DND-41 (cell line): ENCODE measurements around the gene SLC35C1.
A peak's percentile ranks its signal among the peaks of the same experiment; 100 is the strongest.

Experiments
- ATAC-seq: fragments of 200-7000 bp; cut with Tn5 transposase; 3 replicates; pipeline ENCODE4 v1.9.1; 2021; ENCODE audit warnings: low read depth; ENCODE audit not compliant: insufficient read depth
- DNase-seq: peaks from one replicate; pipeline ENCODE4 v3.0.0-alpha.2; 2020
- H2AFZ ChIP-seq: 2 replicates; pipeline ENCODE4 v1.6.0; 2012; ENCODE audit warnings: low read depth, low read length
- H3K27ac ChIP-seq: 2 replicates; pipeline ENCODE4 v1.5.1; 2012; ENCODE audit warnings: low read length, inconsistent platforms
- H3K27me3 ChIP-seq: fragments of 200-600 bp; sonication (generic); 2 replicates; pipeline ENCODE4 v1.6.0; 2012; ENCODE audit warnings: low read length, mild to moderate bottlenecking, inconsistent platforms; ENCODE audit not compliant: insufficient read depth, poor library complexity
- H3K36me3 ChIP-seq: 2 replicates; pipeline ENCODE4 v1.5.1; 2012; ENCODE audit warnings: low read length, inconsistent platforms; ENCODE audit not compliant: insufficient read depth
- H3K4me1 ChIP-seq: 2 replicates; pipeline ENCODE4 v1.5.1; 2012; ENCODE audit warnings: mild to moderate bottlenecking, low read length; ENCODE audit not compliant: insufficient read depth
- H3K4me2 ChIP-seq: 2 replicates; pipeline ENCODE4 v1.6.0; 2012; ENCODE audit warnings: mild to moderate bottlenecking, moderate library complexity, low read length, inconsistent platforms; ENCODE audit not compliant: insufficient read depth
- H3K4me3 ChIP-seq, 2 experiments: fragments of 200-600 bp in 1 of 2; shearing (Covaris generic) in 1 of 2; 2 replicates each; pipeline ENCODE4 v1.5.1; 2012 to 2016; ENCODE audit warnings: inconsistent platforms in 2 of 2, low read length in 2 of 2, mild to moderate bottlenecking in 2 of 2, low read depth in 1 of 2, moderate library complexity in 1 of 2
- H3K79me2 ChIP-seq: 2 replicates; pipeline ENCODE4 v1.6.0; 2012; ENCODE audit warnings: low read length, inconsistent platforms; ENCODE audit not compliant: insufficient read depth
- H3K9ac ChIP-seq: 2 replicates; pipeline ENCODE4 v1.6.0; 2012; ENCODE audit warnings: low read depth, mild to moderate bottlenecking, inconsistent platforms, low read length, moderate library complexity
- H3K9me3 ChIP-seq: 2 replicates; pipeline ENCODE4 v1.5.1; 2012; ENCODE audit warnings: low read length, moderate library complexity, mild to moderate bottlenecking, inconsistent platforms; ENCODE audit not compliant: insufficient read depth, severe bottlenecking
- H4K20me1 ChIP-seq: 2 replicates; pipeline ENCODE4 v1.6.0; 2012; ENCODE audit warnings: low read length; ENCODE audit not compliant: insufficient read depth
- EZH2 ChIP-seq: IDR thresholded peaks from 3 replicates; pipeline ENCODE4 v1.6.1; 2012; ENCODE audit warnings: borderline replicate concordance, low read depth, mild to moderate bottlenecking, moderate library complexity, low read length, inconsistent platforms; ENCODE audit not compliant: severe bottlenecking
- TF ChIP-seq, protein P1 (sequence below): IDR thresholded peaks from 2 replicates; pipeline ENCODE4 v1.5.1; 2012; ENCODE audit warnings: borderline replicate concordance, low read length, moderate library complexity, mild to moderate bottlenecking; ENCODE audit not compliant: poor library complexity, severe bottlenecking; ENCODE audit errors: extremely low read depth

The SLC35C1 gene

GRCh38 chr11:45809456-45810395, 4.8 kb downstream of the SLC35C1 start:
- Histone ChIP-seq H2AFZ (no peak overlapping the region), H3K27me3 (no peaks in the 10 kb centered on the region), H3K36me3 (peaks cover 52% of the 10 kb centered on the region), H3K4me3 (no peak overlapping the region), H3K27ac (no peak overlapping the region), H3K4me1 (peaks cover 44% of the 10 kb centered on the region), H3K9ac (no peak overlapping the region), H3K9me3 (no peaks in the 10 kb centered on the region), H4K20me1 (peaks cover 19% of the 10 kb centered on the region), H3K4me2 (peak overlapping the region; percentile 14; the same call in 1 of the 2 replicates), H3K79me2 (peaks cover 39% of the 10 kb centered on the region)
- DNase-seq = no peak
- ATAC-seq = no peak
- TF ChIP-seq EZH2 = no peak
- TF ChIP-seq, protein P1, sequence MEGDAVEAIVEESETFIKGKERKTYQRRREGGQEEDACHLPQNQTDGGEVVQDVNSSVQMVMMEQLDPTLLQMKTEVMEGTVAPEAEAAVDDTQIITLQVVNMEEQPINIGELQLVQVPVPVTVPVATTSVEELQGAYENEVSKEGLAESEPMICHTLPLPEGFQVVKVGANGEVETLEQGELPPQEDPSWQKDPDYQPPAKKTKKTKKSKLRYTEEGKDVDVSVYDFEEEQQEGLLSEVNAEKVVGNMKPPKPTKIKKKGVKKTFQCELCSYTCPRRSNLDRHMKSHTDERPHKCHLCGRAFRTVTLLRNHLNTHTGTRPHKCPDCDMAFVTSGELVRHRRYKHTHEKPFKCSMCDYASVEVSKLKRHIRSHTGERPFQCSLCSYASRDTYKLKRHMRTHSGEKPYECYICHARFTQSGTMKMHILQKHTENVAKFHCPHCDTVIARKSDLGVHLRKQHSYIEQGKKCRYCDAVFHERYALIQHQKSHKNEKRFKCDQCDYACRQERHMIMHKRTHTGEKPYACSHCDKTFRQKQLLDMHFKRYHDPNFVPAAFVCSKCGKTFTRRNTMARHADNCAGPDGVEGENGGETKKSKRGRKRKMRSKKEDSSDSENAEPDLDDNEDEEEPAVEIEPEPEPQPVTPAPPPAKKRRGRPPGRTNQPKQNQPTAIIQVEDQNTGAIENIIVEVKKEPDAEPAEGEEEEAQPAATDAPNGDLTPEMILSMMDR = no peak

DNA sequence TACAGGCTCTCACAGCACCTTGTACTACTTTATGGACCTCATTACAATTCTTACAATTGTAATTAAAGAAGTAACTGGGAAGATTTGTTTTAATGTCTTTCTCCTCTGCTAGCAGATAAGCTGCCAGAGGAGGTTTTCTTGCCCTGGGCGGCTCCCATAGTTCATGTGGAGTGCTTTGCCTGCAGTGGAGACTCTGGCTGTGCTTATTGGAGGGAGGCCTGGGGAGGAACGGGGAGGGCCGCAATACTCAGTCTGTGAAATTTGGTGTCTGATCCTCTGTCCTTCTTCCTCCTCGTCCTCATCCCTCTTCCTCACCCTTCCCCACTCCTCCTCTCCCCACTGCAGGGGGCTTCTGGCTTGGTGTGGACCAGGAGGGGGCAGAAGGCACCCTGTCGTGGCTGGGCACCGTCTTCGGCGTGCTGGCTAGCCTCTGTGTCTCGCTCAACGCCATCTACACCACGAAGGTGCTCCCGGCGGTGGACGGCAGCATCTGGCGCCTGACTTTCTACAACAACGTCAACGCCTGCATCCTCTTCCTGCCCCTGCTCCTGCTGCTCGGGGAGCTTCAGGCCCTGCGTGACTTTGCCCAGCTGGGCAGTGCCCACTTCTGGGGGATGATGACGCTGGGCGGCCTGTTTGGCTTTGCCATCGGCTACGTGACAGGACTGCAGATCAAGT, 5.6 kb downstream of the SLC35C1 start:
- TF ChIP-seq, protein P1 = no peak
- TF ChIP-seq EZH2 = no peak
- H3K27me3 ChIP-seq = no peaks in the 10 kb centered on the region

DNA sequence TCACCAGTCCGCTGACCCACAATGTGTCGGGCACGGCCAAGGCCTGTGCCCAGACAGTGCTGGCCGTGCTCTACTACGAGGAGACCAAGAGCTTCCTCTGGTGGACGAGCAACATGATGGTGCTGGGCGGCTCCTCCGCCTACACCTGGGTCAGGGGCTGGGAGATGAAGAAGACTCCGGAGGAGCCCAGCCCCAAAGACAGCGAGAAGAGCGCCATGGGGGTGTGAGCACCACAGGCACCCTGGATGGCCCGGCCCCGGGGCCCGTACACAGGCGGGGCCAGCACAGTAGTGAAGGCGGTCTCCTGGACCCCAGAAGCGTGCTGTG, 6.1 kb downstream of the SLC35C1 start:
- DNase-seq (no peak), ATAC-seq (no peak)
- Histone ChIP-seq H3K4me3 (no peak overlapping the region), H3K79me2 (peaks cover 30% of the 10 kb centered on the region), H3K36me3 (peaks cover 52% of the 10 kb centered on the region), H3K9ac (no peak overlapping the region), H3K27me3 (no peaks in the 10 kb centered on the region), H3K4me2 (no peak overlapping the region), H4K20me1 (peaks cover 18% of the 10 kb centered on the region), H3K9me3 (no peaks in the 10 kb centered on the region), H3K27ac (no peak overlapping the region), H3K4me1 (peaks cover 35% of the 10 kb centered on the region), H2AFZ (no peak overlapping the region)
- TF ChIP-seq, protein P1 = no peak
- no peak for TF ChIP-seq EZH2

More for the DNA sequence above, 5.6 kb downstream of the SLC35C1 start:
- H3K9me3 ChIP-seq = no peaks in the 10 kb centered on the region
- H3K4me3 ChIP-seq = no peak overlapping the region
- no peak overlapping the region for H3K9ac ChIP-seq
- peaks cover 40% of the 10 kb centered on the region for H3K4me1 ChIP-seq
- peaks cover 52% of the 10 kb centered on the region for H3K36me3 ChIP-seq
- H2AFZ ChIP-seq = no peak overlapping the region
- ATAC-seq (no peak), DNase-seq (no peak)
- H4K20me1 ChIP-seq = peaks cover 19% of the 10 kb centered on the region
- peaks cover 35% of the 10 kb centered on the region for H3K79me2 ChIP-seq
- H3K27ac ChIP-seq = no peak overlapping the region
- H3K4me2 ChIP-seq = no peak overlapping the region
